PC-3 (cell line): ENCODE measurements around the gene POM121L2. TPM values are rescaled to one million over a fixed set of nuclear protein-coding genes. Genes with fewer than 3 reads are reported as not detected.
"Not testable (repeated sequence)": the region's sequence is repeated elsewhere in the genome, so short reads cannot be mapped to it uniquely, and the experiment has no call there.

Source experiments
- ATAC-seq: fragments of 200-7000 bp; cut with Tn5 transposase; 2 replicates; pipeline ENCODE4 v1.9.1; 2020; ENCODE audit warnings: mild to moderate bottlenecking, moderate library complexity
- BruUV-seq: library from RNA; stranded (reverse); fragments of 400-500 nt; replicated peaks from 2 replicates; lab custom pipeline; 2021; lab: Mats Ljungman, UMichigan
- CTCF ChIA-PET: fragments of 300-600 bp; sonication (Branson Sonifier 250); formaldehyde crosslinking; loops from one replicate; lab custom pipeline; 2022; ENCODE audit warnings: antibody characterized with exemption; lab: Charles Lee
- POLR2A ChIA-PET: fragments of 300-600 bp; sonication (Branson Sonifier 250); formaldehyde crosslinking; loops from one replicate; lab custom pipeline; 2022; ENCODE audit warnings: antibody characterized with exemption; ENCODE audit not compliant: unreplicated experiment; lab: Charles Lee
- DNase-seq: peaks from one replicate; pipeline ENCODE4 v3.0.0-alpha.2; 2015
- H2AFZ ChIP-seq: fragments of 300-600 bp; sonication (generic); 2 replicates; pipeline ENCODE4 v1.6.0; 2016; ENCODE audit warnings: antibody characterized with exemption, low read length
- H3F3A ChIP-seq: fragments of 300-600 bp; sonication (generic); one replicate; pipeline ENCODE4 v1.6.0; 2017; ENCODE audit warnings: antibody characterized with exemption, low read length, control low read depth, mild to moderate bottlenecking; ENCODE audit not compliant: unreplicated experiment
- H3K27ac ChIP-seq: fragments of 300-600 bp; sonication (generic); 2 replicates; pipeline ENCODE4 v1.5.1; 2016; ENCODE audit warnings: mild to moderate bottlenecking, low read length
- H3K27me3 ChIP-seq: fragments of 300-600 bp; sonication (generic); 2 replicates; pipeline ENCODE4 v1.6.1; 2016; ENCODE audit warnings: low read length, mixed read lengths
- H3K36me3 ChIP-seq: fragments of 300-600 bp; sonication (generic); 2 replicates; pipeline ENCODE4 v1.6.1; 2016; ENCODE audit warnings: low read depth, mixed run types, low read length, mixed read lengths
- H3K4me1 ChIP-seq: fragments of 300-600 bp; sonication (generic); 2 replicates; pipeline ENCODE4 v1.5.1; 2016; ENCODE audit warnings: low read length; ENCODE audit not compliant: insufficient read depth
- H3K4me2 ChIP-seq: fragments of 300-600 bp; sonication (generic); 2 replicates; pipeline ENCODE4 v1.6.0; 2016; ENCODE audit warnings: low read length
- H3K4me3 ChIP-seq: fragments of 300-600 bp; sonication (generic); 2 replicates; pipeline ENCODE4 v1.5.1; 2016; ENCODE audit warnings: mild to moderate bottlenecking, low read length, mixed read lengths
- H3K79me2 ChIP-seq: fragments of 300-600 bp; sonication (generic); 2 replicates; pipeline ENCODE4 v1.6.1; 2017; ENCODE audit warnings: low read length, mixed read lengths
- H3K9ac ChIP-seq: fragments of 300-600 bp; sonication (generic); 2 replicates; pipeline ENCODE4 v1.6.0; 2016; ENCODE audit warnings: mild to moderate bottlenecking, low read length
- H3K9me2 ChIP-seq: fragments of 300-600 bp; sonication (generic); replicated peaks from 2 replicates; pipeline ENCODE4 v1.6.1; 2016; ENCODE audit warnings: mixed run types, low read length, mixed read lengths
- H3K9me3 ChIP-seq: fragments of 300-600 bp; sonication (generic); 2 replicates; pipeline ENCODE4 v1.6.1; 2016; ENCODE audit warnings: low read length, mixed read lengths
- H4K20me1 ChIP-seq: fragments of 300-600 bp; sonication (generic); 2 replicates; pipeline ENCODE4 v1.6.1; 2016; ENCODE audit warnings: low read length, mixed read lengths
- EZH2 ChIP-seq: fragments of 300-600 bp; sonication (generic); IDR thresholded peaks from one replicate; pipeline ENCODE4 v1.6.1; 2017; ENCODE audit warnings: antibody characterized with exemption, mild to moderate bottlenecking, low read length; ENCODE audit not compliant: unreplicated experiment
- EZH2phosphoT487 ChIP-seq: fragments of 300-600 bp; sonication (generic); IDR thresholded peaks from 2 replicates; pipeline ENCODE4 v1.6.1; 2018; ENCODE audit warnings: mild to moderate bottlenecking, antibody characterized with exemption, low read length, borderline replicate concordance
- intact Hi-C: fragments of 100-400 bp; cut with micrococcal nuclease; formaldehyde crosslinking; loops from 2 replicates; pipeline ENCODE4 v1.9.0; 2023
- total RNA-seq: library from RNA; depleted of rRNA; stranded (reverse); fragments of >200 nt; gene quantifications from 2 replicates; pipeline ENCODE4 v1.2.3, GENCODE V29; 2014
- TF ChIP-seq, protein P1 (sequence below): fragments of 300-600 bp; sonication (generic); conservative IDR thresholded peaks from 2 replicates; pipeline ENCODE4 v1.5.1; 2017; ENCODE audit warnings: antibody characterized with exemption, low read depth, mild to moderate bottlenecking, low read length

Gene POM121L2
- total RNA-seq, 1 experiment from 2014 or later = not detected

GRCh38 chr6:27267857-27268434 is 44.1 kb downstream of the POM121L2 start:
- Histone ChIP-seq H2AFZ (no peak overlapping the region), H3K27ac (no peak overlapping the region), H3K4me3 (no peak overlapping the region), H3K9ac (no peak overlapping the region), H3K79me2 (no peaks in the 10 kb centered on the region), H3K4me1 (no peaks in the 10 kb centered on the region), H3K9me2 (no peaks in the 10 kb centered on the region), H3K4me2 (no peak overlapping the region), H3F3A (no peaks in the 10 kb centered on the region), H3K27me3 (no peaks in the 10 kb centered on the region), H3K36me3 (no peaks in the 10 kb centered on the region), H4K20me1 (no peaks in the 10 kb centered on the region), H3K9me3 (no peaks in the 10 kb centered on the region)
- DNase-seq (no peak), ATAC-seq (no peak)
- intact Hi-C loops = no loop called here
- ChIA-PET CTCF (no interaction called here), POLR2A (no interaction called here)
- no TSS peak for BruUV-seq
- no peak for TF ChIP-seq EZH2phosphoT487
- TF ChIP-seq, protein P1, sequence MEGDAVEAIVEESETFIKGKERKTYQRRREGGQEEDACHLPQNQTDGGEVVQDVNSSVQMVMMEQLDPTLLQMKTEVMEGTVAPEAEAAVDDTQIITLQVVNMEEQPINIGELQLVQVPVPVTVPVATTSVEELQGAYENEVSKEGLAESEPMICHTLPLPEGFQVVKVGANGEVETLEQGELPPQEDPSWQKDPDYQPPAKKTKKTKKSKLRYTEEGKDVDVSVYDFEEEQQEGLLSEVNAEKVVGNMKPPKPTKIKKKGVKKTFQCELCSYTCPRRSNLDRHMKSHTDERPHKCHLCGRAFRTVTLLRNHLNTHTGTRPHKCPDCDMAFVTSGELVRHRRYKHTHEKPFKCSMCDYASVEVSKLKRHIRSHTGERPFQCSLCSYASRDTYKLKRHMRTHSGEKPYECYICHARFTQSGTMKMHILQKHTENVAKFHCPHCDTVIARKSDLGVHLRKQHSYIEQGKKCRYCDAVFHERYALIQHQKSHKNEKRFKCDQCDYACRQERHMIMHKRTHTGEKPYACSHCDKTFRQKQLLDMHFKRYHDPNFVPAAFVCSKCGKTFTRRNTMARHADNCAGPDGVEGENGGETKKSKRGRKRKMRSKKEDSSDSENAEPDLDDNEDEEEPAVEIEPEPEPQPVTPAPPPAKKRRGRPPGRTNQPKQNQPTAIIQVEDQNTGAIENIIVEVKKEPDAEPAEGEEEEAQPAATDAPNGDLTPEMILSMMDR = no peak
- no peak for TF ChIP-seq EZH2

DNA sequence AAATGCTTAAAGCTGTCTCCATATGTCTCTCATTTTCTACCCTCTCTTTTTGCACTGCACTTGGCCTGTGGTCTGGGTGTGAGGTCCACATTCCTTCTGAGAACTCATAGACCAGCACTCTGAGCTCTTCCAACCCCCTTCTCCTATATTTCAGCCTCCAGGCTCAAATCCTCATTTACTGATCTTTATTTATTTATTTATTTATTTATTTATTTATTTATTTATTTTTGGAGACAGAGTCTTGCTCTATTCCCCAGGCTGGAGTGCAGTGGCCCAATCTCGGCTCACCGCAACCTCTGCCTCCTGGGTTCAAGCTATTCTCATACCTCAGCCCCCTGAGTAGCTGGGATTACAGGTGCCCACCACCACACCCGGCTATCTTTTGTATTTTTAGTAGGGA is 45.1 kb downstream of the POM121L2 start:
- BruUV-seq, H3F3A ChIP-seq, POLR2A ChIA-PET, CTCF ChIA-PET, H3K4me3 ChIP-seq, H2AFZ ChIP-seq, H3K9me2 ChIP-seq, H3K4me1 ChIP-seq, DNase-seq, H3K4me2 ChIP-seq, H3K27ac ChIP-seq, H3K27me3 ChIP-seq, ATAC-seq, H3K36me3 ChIP-seq, H3K79me2 ChIP-seq, intact Hi-C loops, H3K9me3 ChIP-seq, H3K9ac ChIP-seq, H4K20me1 ChIP-seq: not testable (repeated sequence)

DNA sequence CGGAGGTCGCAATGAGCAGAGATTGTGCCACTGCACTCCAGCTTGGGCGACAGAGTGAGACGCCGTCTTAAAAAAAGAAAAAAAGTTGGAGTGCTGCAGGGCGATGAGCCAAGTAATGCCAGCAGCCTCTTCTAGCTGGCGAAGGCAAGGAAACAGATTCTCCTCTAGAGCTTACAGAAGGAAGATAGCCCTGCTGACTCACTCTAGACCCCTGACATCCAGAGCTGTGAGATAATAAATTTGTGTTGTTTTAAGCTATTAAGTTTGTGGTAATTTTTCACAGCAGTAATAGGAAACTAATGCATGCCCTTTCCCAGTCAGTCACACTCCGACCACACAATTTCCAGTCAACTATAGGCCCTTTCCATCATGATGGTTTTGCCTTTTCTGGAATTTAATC is 48.2 kb downstream of the POM121L2 start:
- Histone ChIP-seq H3K4me2 (no peak overlapping the region), H3K36me3 (no peaks in the 10 kb centered on the region), H3K9me2 (no peaks in the 10 kb centered on the region), H3K27ac (no peak overlapping the region), H4K20me1 (no peaks in the 10 kb centered on the region), H3K79me2 (no peaks in the 10 kb centered on the region), H3K27me3 (no peaks in the 10 kb centered on the region), H3K9me3 (no peaks in the 10 kb centered on the region), H3F3A (no peaks in the 10 kb centered on the region), H2AFZ (no peak overlapping the region), H3K4me3 (no peak overlapping the region), H3K4me1 (no peaks in the 10 kb centered on the region), H3K9ac (no peak overlapping the region)
- POLR2A ChIA-PET = no interaction called here
- DNase-seq (no peak), ATAC-seq (no peak)
- BruUV-seq = no TSS peak
- TF ChIP-seq EZH2phosphoT487 = no peak
- no peak for TF ChIP-seq EZH2
- TF ChIP-seq, protein P1 = no peak
- intact Hi-C loops = no loop called here
- CTCF ChIA-PET = no interaction called here
